ENCODE results near the gene MAP2. TPM values are rescaled to one million over a fixed set of nuclear protein-coding genes. Genes with fewer than 3 reads are reported as not detected.

Gene MAP2, protein sequence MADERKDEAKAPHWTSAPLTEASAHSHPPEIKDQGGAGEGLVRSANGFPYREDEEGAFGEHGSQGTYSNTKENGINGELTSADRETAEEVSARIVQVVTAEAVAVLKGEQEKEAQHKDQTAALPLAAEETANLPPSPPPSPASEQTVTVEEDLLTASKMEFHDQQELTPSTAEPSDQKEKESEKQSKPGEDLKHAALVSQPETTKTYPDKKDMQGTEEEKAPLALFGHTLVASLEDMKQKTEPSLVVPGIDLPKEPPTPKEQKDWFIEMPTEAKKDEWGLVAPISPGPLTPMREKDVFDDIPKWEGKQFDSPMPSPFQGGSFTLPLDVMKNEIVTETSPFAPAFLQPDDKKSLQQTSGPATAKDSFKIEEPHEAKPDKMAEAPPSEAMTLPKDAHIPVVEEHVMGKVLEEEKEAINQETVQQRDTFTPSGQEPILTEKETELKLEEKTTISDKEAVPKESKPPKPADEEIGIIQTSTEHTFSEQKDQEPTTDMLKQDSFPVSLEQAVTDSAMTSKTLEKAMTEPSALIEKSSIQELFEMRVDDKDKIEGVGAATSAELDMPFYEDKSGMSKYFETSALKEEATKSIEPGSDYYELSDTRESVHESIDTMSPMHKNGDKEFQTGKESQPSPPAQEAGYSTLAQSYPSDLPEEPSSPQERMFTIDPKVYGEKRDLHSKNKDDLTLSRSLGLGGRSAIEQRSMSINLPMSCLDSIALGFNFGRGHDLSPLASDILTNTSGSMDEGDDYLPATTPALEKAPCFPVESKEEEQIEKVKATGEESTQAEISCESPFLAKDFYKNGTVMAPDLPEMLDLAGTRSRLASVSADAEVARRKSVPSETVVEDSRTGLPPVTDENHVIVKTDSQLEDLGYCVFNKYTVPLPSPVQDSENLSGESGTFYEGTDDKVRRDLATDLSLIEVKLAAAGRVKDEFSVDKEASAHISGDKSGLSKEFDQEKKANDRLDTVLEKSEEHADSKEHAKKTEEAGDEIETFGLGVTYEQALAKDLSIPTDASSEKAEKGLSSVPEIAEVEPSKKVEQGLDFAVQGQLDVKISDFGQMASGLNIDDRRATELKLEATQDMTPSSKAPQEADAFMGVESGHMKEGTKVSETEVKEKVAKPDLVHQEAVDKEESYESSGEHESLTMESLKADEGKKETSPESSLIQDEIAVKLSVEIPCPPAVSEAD (N-terminal part only)
- total RNA-seq (2014; rRNA removed; shearing (Covaris generic)): 3.2 and 4.4 TPM in 2 replicates
- polyA plus RNA-seq (2016; fragmentation: Nextera tagmentation; extraction: Ambion mirVana): 2.2 and 2.9 TPM in 2 replicates
- long read RNA-seq, partial matches to known transcripts: 1 of 3 reads
- long read RNA-seq, other reads (novel, unspliced or antisense): 2 of 3 reads

- H2AFZ ChIP-seq: peak within 1 kb of the TSS; percentile 93
- H3K4me1 ChIP-seq (ENCODE audit: insufficient read depth): peaks cover 22% of the 10 kb centered on the region
- H4K20me1 ChIP-seq (replicated peaks; ENCODE audit: insufficient read depth): no peaks in the 10 kb centered on the region
- no peaks in the 10 kb centered on the region for H3K36me3 ChIP-seq (ENCODE audit: insufficient read depth)
- H3K4me2 ChIP-seq: peak within 1 kb of the TSS; percentile 89
- ATAC-seq: peak; percentile 92
- Mint-ChIP-seq H3K9me3 (no peaks in the 10 kb centered on the region; the same call in 2 of the 3 replicates), H3K4me1 (peaks cover 45% of the 10 kb centered on the region), H3K27me3 (ENCODE audit: insufficient read depth, low read depth, poor library complexity) (peaks cover 12% of the 10 kb centered on the region), H3K4me3 (peak within 1 kb of the TSS; percentile 83), H3K27ac (no peak within 1 kb of the TSS), H3K36me3 (ENCODE audit: low read depth) (no peaks in the 10 kb centered on the region; the same call in 2 of the 3 replicates)
- H3K9me2 ChIP-seq (ENCODE audit: insufficient read depth): no peaks in the 10 kb centered on the region
- DNase-seq (ENCODE audit: low spot score): peak; percentile 85
- peak within 1 kb of the TSS; percentile 84 for H3K4me3 ChIP-seq
- peaks cover 28% of the 10 kb centered on the region for H3K27me3 ChIP-seq (ENCODE audit: insufficient read depth)
- H3K27ac ChIP-seq (ENCODE audit: low read depth): no peak within 1 kb of the TSS
- no peaks in the 10 kb centered on the region for H3F3A ChIP-seq (replicated peaks; ENCODE audit: low read depth)
- TF ChIP-seq ZNF114 (CRISPR knock-in tag; IDR thresholded peaks at IDR 0.05): 0 out of 2 replicates have a peak, but pooled peaks have one; percentile 29
- TF ChIP-seq, protein P1, sequence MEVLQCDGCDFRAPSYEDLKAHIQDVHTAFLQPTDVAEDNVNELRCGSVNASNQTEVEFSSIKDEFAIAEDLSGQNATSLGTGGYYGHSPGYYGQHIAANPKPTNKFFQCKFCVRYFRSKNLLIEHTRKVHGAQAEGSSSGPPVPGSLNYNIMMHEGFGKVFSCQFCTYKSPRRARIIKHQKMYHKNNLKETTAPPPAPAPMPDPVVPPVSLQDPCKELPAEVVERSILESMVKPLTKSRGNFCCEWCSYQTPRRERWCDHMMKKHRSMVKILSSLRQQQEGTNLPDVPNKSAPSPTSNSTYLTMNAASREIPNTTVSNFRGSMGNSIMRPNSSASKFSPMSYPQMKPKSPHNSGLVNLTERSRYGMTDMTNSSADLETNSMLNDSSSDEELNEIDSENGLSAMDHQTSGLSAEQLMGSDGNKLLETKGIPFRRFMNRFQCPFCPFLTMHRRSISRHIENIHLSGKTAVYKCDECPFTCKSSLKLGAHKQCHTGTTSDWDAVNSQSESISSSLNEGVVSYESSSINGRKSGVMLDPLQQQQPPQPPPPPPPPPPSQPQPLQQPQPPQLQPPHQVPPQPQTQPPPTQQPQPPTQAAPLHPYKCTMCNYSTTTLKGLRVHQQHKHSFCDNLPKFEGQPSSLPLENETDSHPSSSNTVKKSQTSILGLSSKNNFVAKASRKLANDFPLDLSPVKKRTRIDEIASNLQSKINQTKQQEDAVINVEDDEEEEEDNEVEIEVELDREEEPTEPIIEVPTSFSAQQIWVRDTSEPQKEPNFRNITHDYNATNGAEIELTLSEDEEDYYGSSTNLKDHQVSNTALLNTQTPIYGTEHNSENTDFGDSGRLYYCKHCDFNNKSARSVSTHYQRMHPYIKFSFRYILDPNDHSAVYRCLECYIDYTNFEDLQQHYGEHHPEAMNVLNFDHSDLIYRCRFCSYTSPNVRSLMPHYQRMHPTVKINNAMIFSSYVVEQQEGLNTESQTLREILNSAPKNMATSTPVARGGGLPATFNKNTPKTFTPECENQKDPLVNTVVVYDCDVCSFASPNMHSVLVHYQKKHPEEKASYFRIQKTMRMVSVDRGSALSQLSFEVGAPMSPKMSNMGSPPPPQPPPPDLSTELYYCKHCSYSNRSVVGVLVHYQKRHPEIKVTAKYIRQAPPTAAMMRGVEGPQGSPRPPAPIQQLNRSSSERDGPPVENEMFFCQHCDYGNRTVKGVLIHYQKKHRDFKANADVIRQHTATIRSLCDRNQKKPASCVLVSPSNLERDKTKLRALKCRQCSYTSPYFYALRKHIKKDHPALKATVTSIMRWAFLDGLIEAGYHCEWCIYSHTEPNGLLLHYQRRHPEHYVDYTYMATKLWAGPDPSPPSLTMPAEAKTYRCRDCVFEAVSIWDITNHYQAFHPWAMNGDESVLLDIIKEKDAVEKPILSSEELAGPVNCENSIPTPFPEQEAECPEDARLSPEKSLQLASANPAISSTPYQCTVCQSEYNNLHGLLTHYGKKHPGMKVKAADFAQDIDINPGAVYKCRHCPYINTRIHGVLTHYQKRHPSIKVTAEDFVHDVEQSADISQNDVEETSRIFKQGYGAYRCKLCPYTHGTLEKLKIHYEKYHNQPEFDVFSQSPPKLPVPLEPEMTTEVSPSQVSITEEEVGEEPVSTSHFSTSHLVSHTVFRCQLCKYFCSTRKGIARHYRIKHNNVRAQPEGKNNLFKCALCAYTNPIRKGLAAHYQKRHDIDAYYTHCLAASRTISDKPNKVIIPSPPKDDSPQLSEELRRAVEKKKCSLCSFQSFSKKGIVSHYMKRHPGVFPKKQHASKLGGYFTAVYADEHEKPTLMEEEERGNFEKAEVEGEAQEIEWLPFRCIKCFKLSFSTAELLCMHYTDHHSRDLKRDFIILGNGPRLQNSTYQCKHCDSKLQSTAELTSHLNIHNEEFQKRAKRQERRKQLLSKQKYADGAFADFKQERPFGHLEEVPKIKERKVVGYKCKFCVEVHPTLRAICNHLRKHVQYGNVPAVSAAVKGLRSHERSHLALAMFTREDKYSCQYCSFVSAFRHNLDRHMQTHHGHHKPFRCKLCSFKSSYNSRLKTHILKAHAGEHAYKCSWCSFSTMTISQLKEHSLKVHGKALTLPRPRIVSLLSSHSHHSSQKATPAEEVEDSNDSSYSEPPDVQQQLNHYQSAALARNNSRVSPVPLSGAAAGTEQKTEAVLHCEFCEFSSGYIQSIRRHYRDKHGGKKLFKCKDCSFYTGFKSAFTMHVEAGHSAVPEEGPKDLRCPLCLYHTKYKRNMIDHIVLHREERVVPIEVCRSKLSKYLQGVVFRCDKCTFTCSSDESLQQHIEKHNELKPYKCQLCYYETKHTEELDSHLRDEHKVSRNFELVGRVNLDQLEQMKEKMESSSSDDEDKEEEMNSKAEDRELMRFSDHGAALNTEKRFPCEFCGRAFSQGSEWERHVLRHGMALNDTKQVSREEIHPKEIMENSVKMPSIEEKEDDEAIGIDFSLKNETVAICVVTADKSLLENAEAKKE (CRISPR knock-in tag; IDR thresholded peaks at IDR 0.05): 0 out of 2 replicates have a peak, but pooled peaks have one; percentile 36
- no peak for TF ChIP-seq ZNF331 (CRISPR knock-in tag; IDR thresholded peaks at IDR 0.05; ENCODE audit: low read depth)
- no peak for TF ChIP-seq STAT1 (IDR thresholded peaks at IDR 0.05; ENCODE audit: unreplicated experiment)
- TF ChIP-seq CREB1 (CRISPR knock-in tag; IDR thresholded peaks at IDR 0.05; ENCODE audit: low read depth): no peak
- TF ChIP-seq, protein P2, sequence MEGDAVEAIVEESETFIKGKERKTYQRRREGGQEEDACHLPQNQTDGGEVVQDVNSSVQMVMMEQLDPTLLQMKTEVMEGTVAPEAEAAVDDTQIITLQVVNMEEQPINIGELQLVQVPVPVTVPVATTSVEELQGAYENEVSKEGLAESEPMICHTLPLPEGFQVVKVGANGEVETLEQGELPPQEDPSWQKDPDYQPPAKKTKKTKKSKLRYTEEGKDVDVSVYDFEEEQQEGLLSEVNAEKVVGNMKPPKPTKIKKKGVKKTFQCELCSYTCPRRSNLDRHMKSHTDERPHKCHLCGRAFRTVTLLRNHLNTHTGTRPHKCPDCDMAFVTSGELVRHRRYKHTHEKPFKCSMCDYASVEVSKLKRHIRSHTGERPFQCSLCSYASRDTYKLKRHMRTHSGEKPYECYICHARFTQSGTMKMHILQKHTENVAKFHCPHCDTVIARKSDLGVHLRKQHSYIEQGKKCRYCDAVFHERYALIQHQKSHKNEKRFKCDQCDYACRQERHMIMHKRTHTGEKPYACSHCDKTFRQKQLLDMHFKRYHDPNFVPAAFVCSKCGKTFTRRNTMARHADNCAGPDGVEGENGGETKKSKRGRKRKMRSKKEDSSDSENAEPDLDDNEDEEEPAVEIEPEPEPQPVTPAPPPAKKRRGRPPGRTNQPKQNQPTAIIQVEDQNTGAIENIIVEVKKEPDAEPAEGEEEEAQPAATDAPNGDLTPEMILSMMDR (conservative IDR thresholded peaks at IDR 0.05; ENCODE audit: low read depth in 2 of 2): peak; percentile 43 to 81
- no peaks in the 10 kb centered on the region for H3K79me2 ChIP-seq (replicated peaks; ENCODE audit: insufficient read depth)
Observed at GRCh38 chr2:209423562-209424198, at the start of gene MAP2. MAP2 (plus strand) TSS chr2:209424047; CDS start chr2:209653171, 229,124 bp downstream.

Data from GM23338 (cell line).